Measurements from ENCODE around the gene CUEDC1.

The CUEDC1 gene, protein sequence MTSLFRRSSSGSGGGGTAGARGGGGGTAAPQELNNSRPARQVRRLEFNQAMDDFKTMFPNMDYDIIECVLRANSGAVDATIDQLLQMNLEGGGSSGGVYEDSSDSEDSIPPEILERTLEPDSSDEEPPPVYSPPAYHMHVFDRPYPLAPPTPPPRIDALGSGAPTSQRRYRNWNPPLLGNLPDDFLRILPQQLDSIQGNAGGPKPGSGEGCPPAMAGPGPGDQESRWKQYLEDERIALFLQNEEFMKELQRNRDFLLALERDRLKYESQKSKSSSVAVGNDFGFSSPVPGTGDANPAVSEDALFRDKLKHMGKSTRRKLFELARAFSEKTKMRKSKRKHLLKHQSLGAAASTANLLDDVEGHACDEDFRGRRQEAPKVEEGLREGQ

GRCh38 chr17:57955183-57955931, at the start of gene CUEDC1:
TSS of gene CUEDC1 (minus strand) at chr17:57955412. CDS start at chr17:57885564, 69,848 bp downstream.
- DNase-seq = peak; percentile 73 to 79

GRCh38 chr17:58004060-58004459, 48.8 kb upstream of the CUEDC1 start:
- DNase-seq = no peak

GRCh38 chr17:58002973-58003372, 47.8 kb upstream of the CUEDC1 start:
- DNase-seq = no peak

GRCh38 chr17:58002154-58002948, 47.1 kb upstream of the CUEDC1 start:
- no peak for DNase-seq

DNA sequence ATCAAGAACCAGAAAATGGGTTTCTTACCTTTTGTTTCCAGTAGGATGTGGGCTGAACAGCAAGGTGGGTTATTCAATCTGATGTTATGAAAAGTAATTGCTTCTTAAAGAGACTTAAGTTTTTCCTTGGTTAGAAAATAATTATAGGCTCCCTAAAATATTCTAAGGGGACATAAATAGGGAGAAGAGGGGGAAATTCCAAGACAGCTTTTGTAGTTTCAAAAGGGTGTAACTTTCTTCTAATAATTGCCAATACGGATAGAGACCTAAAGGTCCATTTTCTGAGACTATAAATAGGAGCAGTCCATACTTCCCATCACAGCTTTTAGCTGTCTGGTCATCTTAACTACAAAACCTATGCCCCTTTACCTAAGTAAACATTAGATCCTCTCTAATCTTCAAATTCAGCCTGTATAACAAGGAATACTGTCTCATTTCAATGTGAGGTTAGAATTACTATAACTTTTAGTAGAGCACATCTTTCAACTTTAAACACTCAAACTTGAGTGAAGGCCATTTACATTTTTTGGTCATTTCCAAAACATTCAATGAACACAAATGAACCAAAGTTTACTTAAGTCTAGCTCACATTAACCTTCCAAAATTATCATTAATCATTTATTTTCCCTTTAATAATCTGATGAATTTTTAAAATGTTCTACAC, 46.4 kb upstream of the CUEDC1 start:
- no peak for DNase-seq

DNA sequence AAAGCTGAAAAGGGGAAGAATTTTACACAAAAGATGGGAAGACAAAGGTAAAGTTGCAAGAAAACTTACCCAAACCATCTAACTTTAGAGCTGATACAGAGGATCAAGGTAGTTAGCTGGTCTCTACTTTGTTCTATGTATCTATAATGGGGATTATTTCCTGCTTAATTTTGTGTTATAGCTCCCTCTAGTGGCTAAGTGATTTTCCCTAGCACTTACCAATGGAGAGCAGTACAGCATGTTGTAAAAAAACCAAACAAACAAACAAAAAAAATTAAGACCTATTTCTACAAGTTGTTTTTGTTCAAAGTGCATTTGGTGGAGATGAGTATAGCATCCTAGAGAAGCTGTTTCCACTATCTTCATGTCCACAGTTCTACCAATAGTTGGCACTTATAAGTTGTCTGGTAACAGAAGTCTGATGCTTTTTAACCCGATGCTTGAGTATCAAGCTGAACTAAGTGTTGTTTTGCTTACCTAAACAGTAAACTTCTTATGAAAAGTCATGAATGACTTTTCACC, 44.3 kb upstream of the CUEDC1 start:
- no peak for DNase-seq

DNA sequence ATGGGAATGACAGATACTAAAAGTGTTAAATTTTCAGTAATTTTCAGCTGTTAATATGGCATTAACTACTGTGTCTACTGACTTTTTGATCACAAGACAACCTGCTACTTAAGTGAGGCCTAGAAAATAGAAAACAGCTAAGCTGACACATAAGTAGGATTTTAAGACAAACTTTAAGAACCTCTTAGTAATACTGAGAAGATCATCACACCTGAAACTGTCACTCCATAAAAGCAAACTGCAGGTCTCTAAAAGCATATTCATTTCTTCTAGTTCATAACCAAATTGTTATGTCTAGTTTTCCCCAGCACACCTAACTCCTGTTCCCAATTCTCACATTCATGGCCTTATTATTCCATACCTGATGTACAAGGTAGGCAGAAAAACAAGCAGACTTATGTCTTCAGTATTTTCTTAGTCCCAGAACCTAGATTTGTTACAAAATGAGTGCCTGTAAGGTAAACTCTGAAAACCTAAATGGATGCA, 43.8 kb upstream of the CUEDC1 start:
- DNase-seq = no peak

DNA sequence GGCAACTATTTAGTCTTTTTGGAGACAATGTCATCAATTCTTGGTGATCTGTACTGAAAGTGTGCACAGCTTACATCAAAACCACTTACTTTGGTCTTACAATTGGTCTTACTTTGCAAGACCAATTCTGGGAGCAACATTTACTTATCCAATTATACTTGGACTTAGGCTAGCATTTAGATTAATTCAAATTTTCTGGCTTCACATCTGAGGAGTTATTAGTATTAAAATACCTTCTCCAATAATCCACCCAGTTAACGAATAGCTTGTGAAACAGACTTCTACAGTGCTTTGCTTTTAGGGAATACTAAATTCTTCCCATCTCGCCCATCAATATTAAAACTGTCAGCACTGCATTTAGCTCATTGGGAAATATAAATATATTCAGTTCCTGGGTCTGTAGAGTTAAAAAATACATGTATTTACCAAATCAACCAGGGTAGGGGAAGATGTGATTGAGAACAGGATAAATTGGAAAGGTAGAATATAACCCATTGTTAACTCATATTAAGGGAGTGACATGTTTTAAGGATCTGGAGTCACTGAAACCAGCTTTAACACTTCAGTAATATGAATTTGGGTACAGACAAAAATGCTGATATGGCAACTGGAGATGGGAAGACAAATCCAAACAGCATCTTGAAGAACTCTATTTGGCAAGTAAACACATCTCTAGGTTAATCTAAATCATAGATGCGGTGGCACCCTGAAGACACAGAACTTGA, 42.0 kb upstream of the CUEDC1 start:
- no peak for DNase-seq

DNA sequence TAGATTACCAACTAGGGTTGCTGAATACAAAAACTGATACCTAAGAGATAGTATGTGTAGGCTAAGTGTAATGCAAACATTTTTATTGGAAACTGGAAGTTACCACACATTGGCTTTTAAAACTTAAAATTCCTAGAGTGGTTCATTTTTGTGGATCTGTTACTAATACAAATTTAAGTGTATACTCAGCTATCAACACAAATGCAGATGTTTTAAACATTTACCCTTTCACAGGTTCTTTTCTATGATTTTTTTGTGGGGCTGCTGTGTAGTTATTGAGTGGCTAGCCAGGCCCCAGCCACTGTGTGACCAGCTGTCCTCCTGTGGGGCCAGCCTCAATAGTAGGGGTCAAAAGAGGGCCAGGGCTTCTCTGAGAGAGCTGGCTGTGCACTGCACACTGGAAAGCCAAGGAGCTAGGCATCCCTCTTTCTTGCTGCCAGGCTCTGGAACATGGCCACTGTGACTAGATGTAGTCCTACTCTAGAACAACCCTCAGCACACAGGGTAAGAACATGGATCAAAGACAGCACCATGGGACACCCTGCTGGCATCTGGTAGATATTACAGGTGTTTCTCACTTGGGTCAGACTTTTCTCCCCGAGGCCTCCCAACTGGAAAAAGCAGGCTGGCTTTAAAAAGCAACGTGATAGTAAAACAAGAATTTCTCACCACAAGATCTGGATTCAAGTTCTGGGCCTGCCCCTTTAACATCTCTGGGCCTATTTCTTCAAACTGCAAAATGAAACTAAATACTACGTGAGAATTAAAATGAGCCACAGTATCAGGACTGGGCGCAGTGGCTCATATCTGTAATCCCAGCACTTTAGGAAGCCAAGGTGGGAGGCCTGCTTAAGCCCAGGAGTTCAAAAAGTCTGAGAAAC, 40.1 kb upstream of the CUEDC1 start:
- peak; percentile 69 to 75 for DNase-seq

GRCh38 chr17:57994436-57994835, 39.2 kb upstream of the CUEDC1 start:
- DNase-seq = no peak

DNA sequence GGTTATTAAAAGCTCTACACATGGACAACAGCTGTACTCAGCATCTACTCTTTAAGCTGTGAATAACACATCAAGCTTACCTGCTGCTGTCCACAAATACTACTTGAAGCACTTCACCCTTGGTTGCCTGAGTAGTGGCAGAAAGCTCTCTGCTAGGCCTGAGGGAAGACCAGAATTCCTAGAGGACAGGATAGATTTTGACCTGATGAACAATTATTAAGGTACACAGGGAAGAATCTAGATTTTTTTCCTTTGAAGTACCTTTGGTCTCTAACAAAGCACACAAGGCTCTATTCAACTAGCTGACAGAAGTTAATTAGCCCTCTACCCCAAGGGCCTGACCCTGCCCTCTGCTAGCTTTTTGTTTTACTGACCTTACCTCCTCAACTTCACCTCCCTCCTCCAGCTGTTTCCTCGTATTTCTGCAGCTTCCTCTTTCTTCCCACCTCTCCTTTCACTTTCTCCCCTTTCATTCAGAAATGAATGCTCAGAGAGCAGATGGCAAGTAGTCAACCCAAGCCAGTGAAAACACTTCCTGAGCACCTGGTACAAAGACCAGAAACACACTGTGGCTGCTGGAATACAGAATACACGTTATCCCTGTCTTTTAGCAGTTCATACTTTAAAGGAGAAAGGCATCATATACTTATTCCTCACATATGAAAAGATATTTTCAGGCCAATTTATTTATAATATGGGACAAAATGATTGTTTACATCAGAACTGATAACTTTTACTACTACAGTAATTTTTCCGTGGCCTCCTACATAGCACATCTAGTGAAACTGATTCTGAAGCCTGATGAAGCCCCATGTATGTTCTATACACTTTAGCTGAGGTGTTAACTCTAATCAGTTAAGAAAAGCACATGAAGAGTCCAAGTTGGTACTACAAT, 38.5 kb upstream of the CUEDC1 start:
- DNase-seq = peak in 1 of 2 experiments; percentile 24

- no peak for DNase-seq
Measured at GRCh38 chr17:57991537-57991936, 36.3 kb upstream of the CUEDC1 start.

- no peak for DNase-seq
Measured at GRCh38 chr17:57990037-57990436, 34.8 kb upstream of the CUEDC1 start.

DNA sequence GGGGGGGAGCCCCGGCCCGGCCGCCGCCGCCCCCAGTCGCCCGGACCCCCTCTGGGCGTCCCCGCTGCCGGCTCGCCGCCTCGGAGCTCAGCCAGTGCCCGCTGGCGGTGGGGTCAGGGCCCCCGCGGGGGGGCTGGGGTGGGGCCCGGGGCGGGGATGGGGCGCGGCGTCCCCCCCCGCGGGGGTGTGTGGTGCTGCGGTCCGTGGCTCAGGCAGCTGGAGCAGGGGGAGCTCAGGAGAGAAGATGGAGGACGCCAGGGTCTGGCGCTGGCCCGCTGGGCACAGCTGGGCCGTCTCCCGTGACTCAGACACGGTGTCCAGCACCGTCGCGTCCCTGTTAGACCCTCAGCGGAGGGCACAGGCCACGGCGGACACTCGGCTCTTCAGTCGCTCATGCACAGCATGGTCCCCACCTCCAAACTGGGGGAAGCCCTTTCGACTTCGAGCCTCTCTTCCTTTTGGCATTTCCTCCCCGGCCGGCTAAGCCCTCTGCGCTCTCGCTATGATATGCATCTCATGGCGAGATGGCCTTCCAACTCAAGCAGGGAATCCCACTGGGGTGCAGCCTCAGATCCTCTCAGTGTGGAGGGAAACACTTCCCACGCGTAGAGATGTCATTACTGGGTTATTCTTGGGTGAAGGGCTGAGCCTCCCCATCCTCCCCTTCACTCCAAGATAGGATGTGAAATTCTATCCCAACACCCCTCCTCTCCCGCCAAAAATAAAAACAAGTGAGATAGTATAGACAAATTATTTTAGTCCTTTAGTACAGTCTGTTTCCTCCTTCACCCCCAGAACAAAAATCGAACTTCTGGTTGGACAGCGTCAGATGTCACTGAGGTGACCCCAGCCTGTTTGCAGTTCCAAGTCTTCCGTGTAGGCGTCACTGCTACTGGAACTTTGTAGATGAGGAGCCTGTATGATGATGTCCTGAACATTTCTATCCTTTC, 33.4 kb upstream of the CUEDC1 start:
- peak in 1 of 2 experiments; percentile 81 for DNase-seq

DNA sequence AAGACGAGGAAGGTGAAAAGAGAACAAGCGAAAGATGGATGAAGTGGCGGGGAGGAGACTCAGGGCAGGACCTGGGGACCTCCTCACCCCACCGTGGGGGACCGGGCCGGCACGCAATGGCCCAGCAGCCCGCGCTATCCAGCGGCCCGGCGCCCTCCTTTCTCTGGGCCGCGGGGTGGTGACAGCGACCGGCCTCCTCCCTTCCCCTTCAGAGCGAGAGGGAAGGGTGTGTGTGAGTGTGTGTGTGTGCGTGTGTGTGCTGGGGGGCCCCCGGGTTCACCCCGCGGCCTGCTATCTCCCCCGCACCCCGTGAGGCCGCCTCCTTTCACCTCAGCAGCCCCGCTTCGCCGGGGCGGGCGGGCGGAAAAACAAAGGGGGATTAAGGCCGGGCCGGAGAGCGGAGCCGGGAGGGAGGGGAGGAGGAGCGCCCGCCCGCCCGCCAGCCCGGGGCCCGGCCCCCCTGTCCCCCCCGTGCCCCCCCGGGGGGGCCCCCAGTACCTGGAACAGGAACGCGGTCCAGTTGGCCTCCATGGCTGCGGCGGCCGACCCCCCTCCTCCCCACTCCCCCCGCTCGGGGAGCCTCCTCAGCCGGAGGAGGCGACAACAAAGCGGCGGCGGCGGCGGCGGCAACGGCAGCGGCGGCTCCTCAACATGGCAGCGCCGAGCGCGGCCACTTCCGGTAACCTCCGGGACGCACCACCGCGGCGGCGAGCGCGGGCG, 32.5 kb upstream of the CUEDC1 start, which contains the start of gene VEZF1:
VEZF1 (minus strand) TSS at position 674 of the 720 bp plus-strand sequence; CDS start at position 531, 143 bp downstream.
- DNase-seq = peak; percentile 84 to 87

- peak; percentile 55 to 62 for DNase-seq
Measured at GRCh38 chr17:57986841-57987580, 31.8 kb upstream of the CUEDC1 start.

DNA sequence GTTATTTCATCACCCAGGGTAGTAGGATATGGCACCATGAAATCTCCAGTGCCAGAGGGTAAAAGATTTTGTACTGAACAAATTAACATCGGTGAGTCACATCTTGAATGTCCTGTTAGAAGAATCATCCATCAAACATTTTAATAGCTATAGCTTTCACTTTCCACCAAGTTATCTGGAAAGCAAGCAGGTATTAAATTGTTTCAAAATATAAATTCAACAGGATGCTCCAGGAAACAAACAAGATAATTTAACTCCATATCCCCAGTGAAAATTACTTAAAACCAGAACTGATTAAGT, 30.4 kb upstream of the CUEDC1 start:
- no peak for DNase-seq

Measured in activated T-cell treated with anti-CD3 and anti-CD28 coated beads, Interleukin-2, amount 50 U/mL, for 48 hours (primary cell).